Activated CD4-positive, alpha-beta memory T cell treated with anti-CD3 and anti-CD28 coated beads for 36 hours (primary cell): Measurements from ENCODE around the gene ENAH. TPM values are rescaled to one million over a fixed set of nuclear protein-coding genes. Genes with fewer than 3 reads are reported as not detected.
A peak's percentile ranks its signal among the peaks of the same experiment; 100 is the strongest.
"Not testable (repeated sequence)": the region's sequence is repeated elsewhere in the genome, so short reads cannot be mapped to it uniquely, and the experiment has no call there.

Source experiments
- CTCF ChIA-PET: fragments of 350-600 bp; sonication (Branson Sonifier 250); formaldehyde crosslinking; loops from one replicate; lab custom pipeline; 2021; ENCODE audit warnings: antibody characterized with exemption, inconsistent platforms; lab: Charles Lee
- POLR2A ChIA-PET: fragments of 350-600 bp; sonication (Branson Sonifier 250); formaldehyde crosslinking; loops from one replicate; lab custom pipeline; 2021; ENCODE audit warnings: antibody characterized with exemption; lab: Charles Lee
- DNase-seq: peaks from one replicate; pipeline ENCODE4 v3.0.0-alpha.2; 2020
- H3K27ac Mint-ChIP-seq: one replicate; pipeline ENCODE4 v1.8.0; 2021; ENCODE audit warnings: mixed read lengths
- H3K27me3 Mint-ChIP-seq: one replicate; pipeline ENCODE4 v1.8.0; 2021; ENCODE audit warnings: mixed read lengths
- H3K36me3 Mint-ChIP-seq: one replicate; pipeline ENCODE4 v1.8.0; 2021; ENCODE audit warnings: mixed read lengths
- H3K4me1 Mint-ChIP-seq: one replicate; pipeline ENCODE4 v1.8.0; 2021; ENCODE audit warnings: low read depth, mixed read lengths
- H3K4me3 Mint-ChIP-seq: one replicate; pipeline ENCODE4 v1.8.0; 2021; ENCODE audit warnings: mild to moderate bottlenecking, mixed read lengths
- H3K9me3 Mint-ChIP-seq: one replicate; pipeline ENCODE4 v1.8.0; 2021; ENCODE audit warnings: mixed read lengths
- intact Hi-C: fragments of 100-400 bp; cut with micrococcal nuclease; formaldehyde crosslinking; loops from one replicate; pipeline ENCODE4 v1.15.1; 2023
- total RNA-seq, 2 experiments: library from RNA; stranded (reverse); gene quantifications; one replicate each; pipeline ENCODE4 v1.2.3, GENCODE V29; 2021

The ENAH gene
- total RNA-seq, 2 experiments from 2014 or later, result 0.80 to 0.95 TPM

- DNase-seq, result no peak
- Mint-ChIP-seq H3K27me3 (peaks cover 5% of the 10 kb centered on the region), H3K9me3 (no peaks in the 10 kb centered on the region), H3K27ac (no peak overlapping the region), H3K4me3 (no peak overlapping the region), H3K36me3 (no peaks in the 10 kb centered on the region), H3K4me1 (no peaks in the 10 kb centered on the region)
- ChIA-PET POLR2A (no interaction called here), CTCF (no interaction called here)
- intact Hi-C loops, result no loop called here
These were observed 17.4 kb upstream of the ENAH start for GRCh38 chr1:225670356-225670755.

DNA sequence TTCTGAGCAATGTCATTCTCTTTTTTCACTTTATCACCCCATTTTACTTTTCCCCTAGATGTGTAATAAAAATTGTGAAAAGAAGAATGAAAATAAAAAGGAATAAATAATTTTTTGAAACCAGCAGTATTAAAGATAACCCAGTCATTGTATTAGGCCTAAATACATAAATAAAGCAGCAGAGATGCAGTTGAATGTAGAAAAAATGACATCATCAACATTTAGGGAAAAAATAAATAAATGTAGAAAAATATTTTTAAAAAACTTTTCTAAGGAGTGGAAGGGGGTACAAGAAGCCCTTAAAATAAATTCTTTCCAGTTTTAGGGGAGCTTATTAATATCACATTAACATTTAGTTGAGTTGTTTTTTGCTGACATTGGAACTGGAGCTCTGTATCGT, 15.3 kb upstream of the ENAH start:
- no peak overlapping the region for H3K4me3 Mint-ChIP-seq
- H3K4me1 Mint-ChIP-seq, result no peaks in the 10 kb centered on the region
- no peak overlapping the region for H3K27ac Mint-ChIP-seq
- no peaks in the 10 kb centered on the region for H3K9me3 Mint-ChIP-seq
- intact Hi-C loops, result no loop called here
- peaks cover 3% of the 10 kb centered on the region for H3K27me3 Mint-ChIP-seq
- ChIA-PET POLR2A (no interaction called here), CTCF (no interaction called here)
- H3K36me3 Mint-ChIP-seq, result no peaks in the 10 kb centered on the region
- DNase-seq, result no peak

- Mint-ChIP-seq H3K4me1 (no peaks in the 10 kb centered on the region), H3K9me3 (no peaks in the 10 kb centered on the region), H3K27me3 (peaks cover 3% of the 10 kb centered on the region), H3K4me3 (no peak overlapping the region), H3K36me3 (no peaks in the 10 kb centered on the region), H3K27ac (no peak overlapping the region)
- POLR2A ChIA-PET, result no interaction called here
- intact Hi-C loops, result no loop called here
- CTCF ChIA-PET, result no interaction called here
- no peak for DNase-seq
These were observed 14.4 kb upstream of the ENAH start for GRCh38 chr1:225667362-225667761.

DNA sequence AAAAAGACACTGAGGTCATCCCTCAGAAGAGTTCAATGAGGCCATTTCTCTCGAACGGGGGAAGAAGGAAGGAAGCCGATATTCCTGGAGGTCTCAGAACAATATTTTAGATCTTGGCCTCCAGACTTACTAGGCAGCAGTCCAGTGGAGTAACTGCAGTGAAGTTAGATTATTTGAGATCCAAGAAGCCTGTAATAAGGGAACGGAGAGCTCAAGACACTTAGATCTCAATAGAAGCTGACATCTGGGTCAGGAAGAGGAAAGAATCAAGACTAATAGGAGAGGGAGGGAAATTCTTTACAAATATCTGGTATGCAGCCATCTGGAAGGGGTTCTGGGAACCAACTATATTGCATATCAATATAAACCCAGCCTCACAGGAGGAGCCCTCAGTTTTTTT, 13.6 kb upstream of the ENAH start:
- Mint-ChIP-seq H3K9me3 (no peaks in the 10 kb centered on the region), H3K27ac (no peak overlapping the region), H3K27me3 (peaks cover 3% of the 10 kb centered on the region), H3K36me3 (no peaks in the 10 kb centered on the region), H3K4me3 (no peak overlapping the region), H3K4me1 (no peaks in the 10 kb centered on the region)
- intact Hi-C loops, result no loop called here
- POLR2A ChIA-PET, result no interaction called here
- CTCF ChIA-PET, result interaction anchor here (0.5 kb wide), 1 partner anchor 1596 kb away, joined by 3 read pairs; no protein-coding TSS in a partner anchor
- no peak for DNase-seq

GRCh38 chr1:225664762-225665161, 11.8 kb upstream of the ENAH start:
- Mint-ChIP-seq H3K27ac (no peak overlapping the region), H3K4me3 (no peak overlapping the region), H3K4me1 (no peaks in the 10 kb centered on the region), H3K9me3 (no peaks in the 10 kb centered on the region), H3K27me3 (peaks cover 1% of the 10 kb centered on the region), H3K36me3 (no peaks in the 10 kb centered on the region)
- no peak for DNase-seq
- CTCF ChIA-PET, result interaction anchor here (0.6 kb wide), 1 partner anchor 834 kb away, joined by 3 read pairs; no protein-coding TSS in a partner anchor
- intact Hi-C loops, result no loop called here
- POLR2A ChIA-PET, result no interaction called here

DNA sequence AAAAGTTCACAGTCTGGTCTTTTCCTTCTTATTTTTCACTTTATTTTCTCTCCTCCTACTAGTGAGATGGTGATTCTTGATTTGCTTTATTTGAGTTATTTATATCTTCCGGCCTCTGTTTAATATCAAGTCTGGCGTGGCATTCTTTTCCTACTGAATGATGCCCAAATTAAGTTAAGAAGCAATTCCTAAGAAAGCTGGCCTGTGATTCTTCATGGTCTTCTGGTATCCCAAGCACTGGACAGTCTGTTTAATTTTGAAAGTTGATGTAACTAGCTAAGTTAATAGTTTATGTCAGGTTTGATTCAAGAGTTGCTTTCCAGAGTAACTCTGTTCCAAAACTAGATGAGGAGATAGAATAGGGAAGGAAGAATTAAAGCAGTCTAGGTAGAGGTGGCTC, 9.2 kb upstream of the ENAH start:
- H3K27me3 Mint-ChIP-seq, result peaks cover 1% of the 10 kb centered on the region
- H3K36me3 Mint-ChIP-seq, result no peaks in the 10 kb centered on the region
- no peaks in the 10 kb centered on the region for H3K9me3 Mint-ChIP-seq
- ChIA-PET CTCF (no interaction called here), POLR2A (no interaction called here)
- no peaks in the 10 kb centered on the region for H3K4me1 Mint-ChIP-seq
- intact Hi-C loops, result no loop called here
- no peak overlapping the region for H3K4me3 Mint-ChIP-seq
- H3K27ac Mint-ChIP-seq, result no peak overlapping the region
- DNase-seq, result no peak

DNA sequence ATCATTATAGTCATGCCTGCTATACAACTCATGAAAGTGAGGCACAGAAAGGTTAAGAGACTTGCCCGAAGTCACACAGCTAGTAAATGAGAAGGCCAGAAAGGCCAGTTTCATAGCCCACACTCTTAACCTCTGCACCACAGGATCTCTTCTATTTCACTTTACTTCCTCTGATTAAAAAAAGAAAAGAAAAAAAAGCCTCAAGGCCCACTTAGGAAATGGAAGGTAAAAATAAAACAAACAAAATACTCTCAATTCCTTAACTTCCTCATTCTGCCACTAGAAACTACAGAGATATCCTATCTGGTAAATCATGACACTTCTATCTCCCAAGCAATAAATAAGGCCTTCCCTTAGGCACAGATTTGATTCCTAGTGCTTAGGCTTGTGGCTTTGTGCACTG, 7.6 kb upstream of the ENAH start:
- ChIA-PET POLR2A (no interaction called here), CTCF (no interaction called here)
- Mint-ChIP-seq H3K36me3 (no peaks in the 10 kb centered on the region), H3K9me3 (no peaks in the 10 kb centered on the region), H3K4me1 (no peaks in the 10 kb centered on the region), H3K4me3 (no peak overlapping the region), H3K27ac (no peak overlapping the region), H3K27me3 (peaks cover 1% of the 10 kb centered on the region)
- DNase-seq, result no peak
- intact Hi-C loops, result no loop called here

DNA sequence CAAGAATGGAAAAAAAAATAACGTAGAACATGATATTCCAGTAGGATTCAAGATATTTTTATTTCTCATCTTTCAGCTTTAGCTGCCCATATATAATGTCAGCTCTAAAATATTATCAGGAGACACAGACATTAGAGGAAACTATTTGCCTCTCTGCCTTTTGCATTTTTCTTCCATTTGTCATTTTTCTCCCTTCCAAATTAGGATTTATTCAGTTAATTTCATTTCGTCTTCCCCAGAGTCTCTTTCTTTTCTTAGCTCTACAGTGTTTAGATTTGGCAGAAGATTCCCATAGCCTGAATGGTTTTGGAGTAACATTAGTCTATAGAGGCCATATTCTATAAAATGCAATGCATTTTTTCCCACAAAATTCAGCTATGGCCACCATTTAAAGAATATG, 5.1 kb upstream of the ENAH start:
- no peak overlapping the region for H3K4me3 Mint-ChIP-seq
- no peaks in the 10 kb centered on the region for H3K9me3 Mint-ChIP-seq
- intact Hi-C loops, result loop anchor here (5.0 kb wide), 1 partner anchor 106 kb away; no protein-coding TSS in a partner anchor
- no peak overlapping the region for H3K27ac Mint-ChIP-seq
- peaks cover 3% of the 10 kb centered on the region for H3K27me3 Mint-ChIP-seq
- no peaks in the 10 kb centered on the region for H3K36me3 Mint-ChIP-seq
- H3K4me1 Mint-ChIP-seq, result peaks cover 4% of the 10 kb centered on the region
- ChIA-PET POLR2A (no interaction called here), CTCF (no interaction called here)
- no peak for DNase-seq

DNA sequence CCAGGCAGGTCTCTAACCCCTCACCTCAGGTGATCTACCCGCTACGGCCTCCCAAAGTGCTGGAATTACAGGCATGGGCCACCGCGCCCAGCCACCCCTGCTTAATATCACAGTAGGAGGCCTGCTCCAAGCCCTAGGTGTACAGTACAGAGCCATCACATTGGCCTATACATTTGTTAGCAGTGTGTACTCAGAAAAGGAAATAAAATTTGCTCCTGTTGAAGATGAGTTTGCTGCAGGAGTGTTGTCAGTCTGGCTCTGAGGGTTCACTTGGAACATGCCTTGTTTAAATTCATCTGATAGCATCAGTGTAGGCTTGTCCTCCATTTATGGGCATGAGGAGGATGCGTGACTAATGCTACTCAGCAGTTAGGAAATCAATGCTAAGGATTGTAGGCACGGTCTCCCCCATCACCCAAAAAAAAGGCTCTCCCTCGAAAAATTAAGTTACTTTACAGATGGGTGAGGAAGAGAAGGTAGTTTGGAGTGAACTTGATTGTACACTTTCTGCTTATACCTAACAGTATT, 4.6 kb upstream of the ENAH start:
- H3K4me3 Mint-ChIP-seq, result no peak overlapping the region
- no peaks in the 10 kb centered on the region for H3K9me3 Mint-ChIP-seq
- intact Hi-C loops, result loop anchor here (5.0 kb wide), 1 partner anchor 105 kb away; no protein-coding TSS in a partner anchor
- no peak overlapping the region for H3K27ac Mint-ChIP-seq
- no peak for DNase-seq
- ChIA-PET POLR2A (no interaction called here), CTCF (no interaction called here)
- H3K36me3 Mint-ChIP-seq, result no peaks in the 10 kb centered on the region
- H3K27me3 Mint-ChIP-seq, result peaks cover 3% of the 10 kb centered on the region
- peaks cover 4% of the 10 kb centered on the region for H3K4me1 Mint-ChIP-seq

GRCh38 chr1:225656259-225656655, 3.3 kb upstream of the ENAH start:
- H3K27ac Mint-ChIP-seq, result not testable (repeated sequence)
- H3K27me3 Mint-ChIP-seq, result peaks cover 12% of the 10 kb centered on the region

GRCh38 chr1:225655509-225656258, 2.8 kb upstream of the ENAH start:
- POLR2A ChIA-PET, result no interaction called here
- no peak overlapping the region for H3K27ac Mint-ChIP-seq
- H3K4me3 Mint-ChIP-seq, result no peak overlapping the region
- no peaks in the 10 kb centered on the region for H3K9me3 Mint-ChIP-seq
- intact Hi-C loops, result loop anchor here (5.0 kb wide), 1 partner anchor 103 kb away; no protein-coding TSS in a partner anchor
- CTCF ChIA-PET, result interaction anchor here (1.0 to 1.5 kb wide), 2 partner anchors 31 to 149 kb away, joined by 3 to 4 read pairs; no protein-coding TSS in a partner anchor
- DNase-seq, result peak; percentile 23
- peaks cover 13% of the 10 kb centered on the region for H3K4me1 Mint-ChIP-seq
- H3K27me3 Mint-ChIP-seq, result peaks cover 15% of the 10 kb centered on the region
- H3K36me3 Mint-ChIP-seq, result no peaks in the 10 kb centered on the region

More at GRCh38 chr1:225656259-225656655, 3.3 kb upstream of the ENAH start:
- peaks cover 13% of the 10 kb centered on the region for H3K4me1 Mint-ChIP-seq
- H3K4me3 Mint-ChIP-seq, DNase-seq, H3K36me3 Mint-ChIP-seq, POLR2A ChIA-PET, H3K9me3 Mint-ChIP-seq: not testable (repeated sequence)
- intact Hi-C loops, result loop anchor here (5.0 kb wide), 1 partner anchor 104 kb away; no protein-coding TSS in a partner anchor
- CTCF ChIA-PET, result interaction anchor here (1.5 kb wide), 1 partner anchor 150 kb away, joined by 4 read pairs; no protein-coding TSS in a partner anchor

GRCh38 chr1:225654688-225655508, 2.0 kb upstream of the ENAH start:
- Mint-ChIP-seq H3K4me1 (peaks cover 13% of the 10 kb centered on the region), H3K27me3 (peaks cover 18% of the 10 kb centered on the region), H3K27ac (no peak overlapping the region), H3K9me3 (no peaks in the 10 kb centered on the region), H3K4me3 (peak overlapping the region; percentile 59), H3K36me3 (no peaks in the 10 kb centered on the region)
- DNase-seq, result no peak
- intact Hi-C loops, result loop anchor here (5.0 kb wide), 3 partner anchors 103 to 178 kb away; partner anchors contain the start of gene SRP9
- ChIA-PET CTCF (interaction anchor here (0.8 to 1.5 kb wide), 3 partner anchors 30 to 257 kb away, joined by 3 to 4 read pairs (median 3); no protein-coding TSS in a partner anchor), POLR2A (no interaction called here)
